ENCODE measurements around the gene TBC1D14.
"Not testable (repeated sequence)": the region's sequence is repeated elsewhere in the genome, so short reads cannot be mapped to it uniquely, and the experiment has no call there.

The TBC1D14 gene

GRCh38 chr4:6890358-6890757 lies 19.3 kb upstream of the TBC1D14 start:
- no peak for DNase-seq (ENCODE audit: low spot score)

GRCh38 chr4:6890971-6891370 lies 18.7 kb upstream of the TBC1D14 start:
- DNase-seq (ENCODE audit: low spot score), result not testable (repeated sequence)

GRCh38 chr4:6891436-6892170 lies 18.0 kb upstream of the TBC1D14 start:
- no peak for DNase-seq (ENCODE audit: low spot score)

GRCh38 chr4:6892190-6892908 lies 17.3 kb upstream of the TBC1D14 start:
- peak; percentile 82 for DNase-seq (ENCODE audit: low spot score)

- no peak for DNase-seq (ENCODE audit: low spot score)
Measured at GRCh38 chr4:6892909-6893202, 16.8 kb upstream of the TBC1D14 start.

- no peak for DNase-seq (ENCODE audit: low spot score)
Measured at GRCh38 chr4:6893449-6894085, 16.1 kb upstream of the TBC1D14 start.

- DNase-seq (ENCODE audit: low spot score), result no peak
Measured at GRCh38 chr4:6894086-6894478, 15.5 kb upstream of the TBC1D14 start.

- no peak for DNase-seq (ENCODE audit: low spot score)
Measured at GRCh38 chr4:6894528-6895498, 14.8 kb upstream of the TBC1D14 start.

- DNase-seq (ENCODE audit: low spot score), result no peak
Measured at GRCh38 chr4:6896035-6896434, 13.6 kb upstream of the TBC1D14 start.

GRCh38 chr4:6898763-6899162 lies 10.9 kb upstream of the TBC1D14 start:
- no peak for DNase-seq (ENCODE audit: low spot score)

- DNase-seq (ENCODE audit: low spot score), result no peak
Measured at GRCh38 chr4:6900181-6900812, 9.3 kb upstream of the TBC1D14 start.

- no peak for DNase-seq (ENCODE audit: low spot score)
Measured at GRCh38 chr4:6900956-6901355, 8.7 kb upstream of the TBC1D14 start.

GRCh38 chr4:6901669-6902317 lies 7.8 kb upstream of the TBC1D14 start:
- DNase-seq (ENCODE audit: low spot score), result no peak

- DNase-seq (ENCODE audit: low spot score), result no peak
Measured at GRCh38 chr4:6902318-6903042, 7.1 kb upstream of the TBC1D14 start.

GRCh38 chr4:6905516-6906445 lies 3.8 kb upstream of the TBC1D14 start:
- no peak for DNase-seq (ENCODE audit: low spot score)

GRCh38 chr4:6906486-6906885 lies 3.1 kb upstream of the TBC1D14 start:
- DNase-seq (ENCODE audit: low spot score), result not testable (repeated sequence)

GRCh38 chr4:6907658-6908191 lies 1.9 kb upstream of the TBC1D14 start:
- DNase-seq (ENCODE audit: low spot score), result peak; percentile 46

GRCh38 chr4:6908432-6909112 lies 1.1 kb upstream of the TBC1D14 start:
- DNase-seq (ENCODE audit: low spot score), result no peak

GRCh38 chr4:6909970-6910339 lies 329 bp downstream of the TBC1D14 start:
- DNase-seq (ENCODE audit: low spot score), result no peak
